Right lobe of liver (tissue), 6 donors: ENCODE measurements around the gene STK32B. TPM values are rescaled to one million over a fixed set of nuclear protein-coding genes. Genes with fewer than 3 reads are reported as not detected.

Experiments
- ATAC-seq, 4 donors: fragments of 200-7000 bp; cut with Tn5 transposase; one replicate each; pipeline ENCODE4 v1.9.1; 2020; ENCODE audit warnings: mild to moderate bottlenecking in 4 of 4, moderate library complexity in 4 of 4
- DNase-seq, 3 donors: peaks; one replicate each; pipeline ENCODE4 v3.0.0-alpha.2; 2020
- H3K27ac ChIP-seq, 3 donors: fragments of 200-600 bp; one replicate each; pipeline ENCODE4 v1.8.0; 2022
- H3K27me3 ChIP-seq, 2 donors: fragments of 200-600 bp; one replicate each; pipeline ENCODE4 v1.8.0; 2022
- H3K36me3 ChIP-seq, 4 donors: fragments of 200-600 bp; sonication (generic) in 1 of 4; one replicate each; pipeline versions ENCODE4 v1.5.1 to v1.8.0; 2017 to 2022; ENCODE audit warnings: control low read depth in 1 of 4
- H3K4me1 ChIP-seq, 4 donors: fragments of 200-600 bp; sonication (generic) in 1 of 4; one replicate each; pipeline versions ENCODE4 v1.5.1 to v1.8.0; 2017 to 2022; ENCODE audit warnings: control low read depth in 1 of 4
- H3K4me3 ChIP-seq, 3 donors: fragments of 200-600 bp; one replicate each; pipeline ENCODE4 v1.8.0; 2022
- H3K9me3 ChIP-seq, 4 donors: fragments of 200-600 bp; sonication (generic) in 1 of 4; one replicate each; pipeline versions ENCODE4 v1.5.1 to v1.8.0; 2017 to 2022; ENCODE audit warnings: control low read depth in 1 of 4
- POLR2A ChIP-seq: fragments of 450-650 bp; IDR thresholded peaks from one replicate; pipeline ENCODE4 v1.6.1; 2017; ENCODE audit warnings: antibody characterized with exemption, mild to moderate bottlenecking
- WGBS: methylation state at CpG from one replicate; pipeline ENCODE4 v1.1.6; 2018; ENCODE audit warnings: low coverage, low lambda C conversion rate; ENCODE audit not compliant: insufficient coverage; ENCODE audit errors: missing lambda C conversion rate; 5-methylcytosine and 5-hydroxymethylcytosine counted together
- intact Hi-C, 2 donors: fragments of 100-400 bp; cut with DNase I; formaldehyde crosslinking; loops; one replicate each; pipeline versions ENCODE4 v1.11.2 to v1.14.1; 2022
- total RNA-seq, 6 experiments: library from RNA; depleted of rRNA in 2 of 6; stranded (reverse); fragments of >200 nt in 2 of 6; fragmentation: NEBNext Ultra II Directional in 3 of 6; extraction: Animal tissue kit (Norgen Biotek cat#: 25700) in 3 of 6; gene quantifications; one replicate each; pipeline versions ENCODE4 v1.1.0 to v1.2.4, GENCODE V29; 2016 to 2023
- TF ChIP-seq, protein P1 (sequence below), 4 donors: fragments of 200-600 bp in 3 of 4; fragments of 450-650 bp in 1 of 4; IDR thresholded peaks; one replicate each; pipeline versions ENCODE4 v1.5.1 to v1.8.0; 2016 to 2022; ENCODE audit warnings: antibody characterized with exemption in 4 of 4, mild to moderate bottlenecking in 2 of 4
- donor health status: DM: no; HTN: yes; CAD: no.
- donor health status: DM: no; HTN: no; CAD: no.
- donor health status: DM: no; HTN: no; CAD: no.
- donor health status: DM: no; HTN: yes; CAD: no.
- donor health status: DM: no; HTN: yes; CAD: no.

STK32B gene
- total RNA-seq, 6 experiments from 2014 or later = 0.05 to 0.07 TPM; not detected in 4

DNA sequence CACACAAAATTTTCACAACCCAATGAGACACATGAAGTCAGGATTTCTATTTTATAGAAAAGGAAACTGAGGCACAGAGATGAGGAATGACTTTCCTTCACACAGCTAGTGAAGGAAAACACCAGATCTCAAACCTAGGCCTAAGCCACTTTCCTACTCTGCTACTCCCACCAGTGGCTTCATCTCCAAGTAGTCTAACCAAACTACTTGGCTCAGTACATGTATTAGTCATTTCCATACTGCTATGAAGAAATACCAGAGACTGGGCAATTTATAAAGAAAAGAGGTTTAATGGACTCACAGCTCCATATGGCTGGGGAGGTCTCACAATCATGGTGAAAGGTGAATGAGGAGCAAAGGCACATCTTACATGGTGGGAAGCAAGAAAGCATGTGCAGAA lies 460.5 kb downstream of the STK32B start:
- intact Hi-C loops = no loop called here
- ATAC-seq = no peak
- TF ChIP-seq POLR2A = no peak
- TF ChIP-seq, protein P1, sequence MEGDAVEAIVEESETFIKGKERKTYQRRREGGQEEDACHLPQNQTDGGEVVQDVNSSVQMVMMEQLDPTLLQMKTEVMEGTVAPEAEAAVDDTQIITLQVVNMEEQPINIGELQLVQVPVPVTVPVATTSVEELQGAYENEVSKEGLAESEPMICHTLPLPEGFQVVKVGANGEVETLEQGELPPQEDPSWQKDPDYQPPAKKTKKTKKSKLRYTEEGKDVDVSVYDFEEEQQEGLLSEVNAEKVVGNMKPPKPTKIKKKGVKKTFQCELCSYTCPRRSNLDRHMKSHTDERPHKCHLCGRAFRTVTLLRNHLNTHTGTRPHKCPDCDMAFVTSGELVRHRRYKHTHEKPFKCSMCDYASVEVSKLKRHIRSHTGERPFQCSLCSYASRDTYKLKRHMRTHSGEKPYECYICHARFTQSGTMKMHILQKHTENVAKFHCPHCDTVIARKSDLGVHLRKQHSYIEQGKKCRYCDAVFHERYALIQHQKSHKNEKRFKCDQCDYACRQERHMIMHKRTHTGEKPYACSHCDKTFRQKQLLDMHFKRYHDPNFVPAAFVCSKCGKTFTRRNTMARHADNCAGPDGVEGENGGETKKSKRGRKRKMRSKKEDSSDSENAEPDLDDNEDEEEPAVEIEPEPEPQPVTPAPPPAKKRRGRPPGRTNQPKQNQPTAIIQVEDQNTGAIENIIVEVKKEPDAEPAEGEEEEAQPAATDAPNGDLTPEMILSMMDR (IDR thresholded peaks at IDR 0.05) = no peak

DNA sequence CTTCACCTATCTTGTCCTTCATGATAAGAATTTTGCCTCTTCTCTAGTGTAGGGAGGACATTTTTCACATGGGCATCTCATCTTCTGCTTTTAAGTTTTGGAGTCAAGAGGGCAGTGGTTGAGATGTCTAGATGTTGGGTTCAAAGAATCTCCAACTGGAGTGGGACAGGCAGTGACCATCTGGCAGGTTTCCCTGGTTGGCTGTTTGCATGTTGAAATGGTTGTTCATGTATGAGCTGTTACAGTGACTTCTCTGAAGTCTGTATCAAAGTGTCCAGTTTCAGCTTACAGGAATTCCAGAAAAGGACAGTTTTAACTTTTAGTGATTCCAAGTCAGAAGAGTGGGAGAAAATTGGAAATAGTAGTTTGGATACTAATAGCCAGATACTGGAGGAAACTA lies 464.4 kb downstream of the STK32B start:
- DNase-seq (no peak), ATAC-seq (no peak)
- Histone ChIP-seq H3K4me1 (no peaks in the 10 kb centered on the region), H3K4me3 (no peak overlapping the region), H3K27me3 (no peaks in the 10 kb centered on the region), H3K9me3 (no peaks in the 10 kb centered on the region), H3K36me3 (no peaks in the 10 kb centered on the region), H3K27ac (no peak overlapping the region)
- TF ChIP-seq POLR2A = no peak
- TF ChIP-seq, protein P1 (IDR thresholded peaks at IDR 0.05) = no peak
- intact Hi-C loops = no loop called here

More for the DNA sequence above, 460.5 kb downstream of the STK32B start:
- Histone ChIP-seq H3K4me1 (no peaks in the 10 kb centered on the region), H3K9me3 (no peaks in the 10 kb centered on the region), H3K27ac (no peak overlapping the region), H3K36me3 (no peaks in the 10 kb centered on the region), H3K27me3 (no peaks in the 10 kb centered on the region), H3K4me3 (no peak overlapping the region)
- no peak for DNase-seq

DNA sequence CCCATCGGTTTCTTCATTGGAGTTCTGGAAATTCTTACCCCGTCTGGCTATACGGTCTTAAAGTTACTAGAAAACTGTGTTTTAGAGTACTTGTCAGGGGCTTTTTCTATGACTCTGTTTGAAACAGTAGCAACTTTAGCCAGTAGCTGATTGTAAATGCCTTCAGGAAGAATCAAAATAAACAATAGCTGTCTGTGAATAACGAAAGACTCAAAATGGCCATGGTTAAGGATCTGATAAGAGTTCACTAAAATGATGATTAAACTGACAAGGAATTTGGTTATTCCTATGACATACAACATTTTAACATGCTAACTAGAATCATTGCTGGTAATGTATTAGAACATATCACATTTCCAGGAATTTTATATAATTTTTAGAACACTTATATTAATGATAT lies 466.1 kb downstream of the STK32B start:
- no peak overlapping the region for H3K27ac ChIP-seq
- TF ChIP-seq, protein P1 (IDR thresholded peaks at IDR 0.05) = no peak
- TF ChIP-seq POLR2A = no peak
- 76% methylated on average over 4 of the region's 4 CpGs for WGBS
- no peaks in the 10 kb centered on the region for H3K36me3 ChIP-seq
- H3K27me3 ChIP-seq = no peaks in the 10 kb centered on the region
- DNase-seq (no peak), ATAC-seq (no peak)
- H3K4me1 ChIP-seq = no peaks in the 10 kb centered on the region
- no peaks in the 10 kb centered on the region for H3K9me3 ChIP-seq
- intact Hi-C loops = no loop called here
- H3K4me3 ChIP-seq = no peak overlapping the region

DNA sequence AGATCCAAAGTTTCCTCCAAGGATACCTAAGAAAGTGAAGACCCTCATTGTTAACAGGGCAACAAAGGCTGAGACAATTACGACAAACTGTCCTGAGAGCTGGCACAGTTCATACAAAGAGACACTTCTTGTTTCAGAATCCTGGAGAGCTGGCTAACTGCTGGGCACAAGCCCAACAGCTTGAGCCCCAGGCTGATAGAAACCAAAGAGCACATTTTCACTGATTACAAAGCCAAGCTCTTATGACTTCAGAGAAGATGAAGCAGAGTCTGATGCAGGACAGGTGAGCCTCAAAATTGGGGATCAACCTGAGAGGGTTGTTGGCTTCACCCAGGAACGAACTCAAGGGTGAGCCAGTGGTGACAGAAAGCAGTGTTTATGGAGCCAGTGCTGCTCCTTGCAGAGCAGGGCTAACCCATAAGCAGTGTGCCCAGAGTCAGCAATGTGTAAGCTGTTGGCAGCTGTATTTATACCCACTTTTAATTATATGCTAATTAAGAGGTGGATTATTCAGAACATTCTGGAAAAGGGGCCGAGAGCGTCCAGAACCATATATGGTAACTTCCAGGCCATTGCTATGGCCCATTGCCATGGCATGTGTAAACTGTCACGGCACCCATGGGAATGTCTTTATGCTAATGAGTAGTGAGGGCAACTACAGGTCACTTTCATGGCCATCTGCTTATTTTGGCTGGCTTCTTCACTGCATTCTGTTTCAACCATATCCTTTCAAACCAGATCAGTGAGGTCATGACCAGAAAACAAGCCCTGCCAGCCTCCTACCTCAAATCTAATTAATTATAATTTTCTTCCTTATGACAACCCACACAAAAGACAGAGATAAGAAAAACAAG lies 473.4 kb downstream of the STK32B start:
- DNase-seq (peak in 2 of 3 donors; percentile 65 to 67), ATAC-seq (peak; percentile 80 to 93 (median 91))
- Histone ChIP-seq H3K9me3 (no peaks in the 10 kb centered on the region), H3K27me3 (no peaks in the 10 kb centered on the region), H3K27ac (peak overlapping the region; percentile 49 to 71 (median 67)), H3K4me3 (no peak overlapping the region), H3K4me1 (peaks cover 0 to 15% (median 0%) of the 10 kb centered on the region in 4 donors), H3K36me3 (no peaks in the 10 kb centered on the region)
- intact Hi-C loops = no loop called here
- WGBS = 37% methylated on average over 5 of the region's 5 CpGs
- TF ChIP-seq POLR2A = no peak
- TF ChIP-seq, protein P1 (IDR thresholded peaks at IDR 0.05) = no peak
